Measurements from ENCODE around the gene PARP9. TPM values are rescaled to one million over a fixed set of nuclear protein-coding genes. Genes with fewer than 3 reads are reported as not detected.

PARP9 gene
- total and polyA plus RNA-seq, 10 of the 15 experiments (the other 5 are each of a cell fraction or from before 2014, with no cell fraction given) = 34.0 to 122 (median 46.1) TPM

GRCh38 chr3:122564155-122564912, at the start of gene PARP9, which contains the start of gene DTX3L (continued):
- TF ChIP-seq CREB1 (IDR thresholded peaks at IDR 0.05; ENCODE audit: low read depth) (0 out of 2 replicates have a peak, but pooled peaks have one; percentile 23), SREBF2 (IDR thresholded peaks at IDR 0.05; ENCODE audit: low read length) (no peak), EZH2 (IDR thresholded peaks at IDR 0.05; ENCODE audit: borderline replicate concordance, control insufficient read depth, low read depth, low read length) (no peak), POLR2AphosphoS5 (IDR thresholded peaks at IDR 0.05; ENCODE audit: low read length) (peak; percentile 72), SMARCA5 (IDR thresholded peaks at IDR 0.05) (no peak; the same call in 1 of the 2 replicates), GATAD2B (conservative IDR thresholded peaks at IDR 0.05; ENCODE audit: low read depth) (peak; percentile 99), ZNF384 (IDR thresholded peaks at IDR 0.05; ENCODE audit: borderline replicate concordance, low read depth, low read length) (no peak), USF2 (IDR thresholded peaks at IDR 0.05; ENCODE audit: borderline replicate concordance, low read depth, low read length) (no peak), PRDM15 (CRISPR knock-in tag; IDR thresholded peaks at IDR 0.05) (no peak), RCOR1 (conservative IDR thresholded peaks at IDR 0.05; ENCODE audit: low read depth, low read length) (no peak), WRNIP1 (IDR thresholded peaks at IDR 0.05; ENCODE audit: borderline replicate concordance, low read depth, low read length) (no peak), MTA3 (IDR thresholded peaks at IDR 0.05; ENCODE audit: borderline replicate concordance, low read length) (no peak; the same call in 1 of the 2 replicates), SP1 (IDR thresholded peaks at IDR 0.05; ENCODE audit: low read depth, low read length) (no peak), BMI1 (IDR thresholded peaks at IDR 0.05; ENCODE audit: borderline replicate concordance) (no peak), BCL3 (IDR thresholded peaks at IDR 0.05; ENCODE audit: borderline replicate concordance, insufficient read depth, low read depth, low read length, poor library complexity, severe bottlenecking) (no peak), USF1 (IDR thresholded peaks at IDR 0.05; ENCODE audit: borderline replicate concordance, extremely low read length, insufficient read depth, low read depth, low read length) (no peak), LARP7 (IDR thresholded peaks at IDR 0.05) (peak; percentile 77), KLF5 (IDR thresholded peaks at IDR 0.05; ENCODE audit: partially characterized antibody) (no peak), MTA2 (IDR thresholded peaks at IDR 0.05; ENCODE audit: low read depth) (0 out of 2 replicates have a peak, but pooled peaks have one; percentile 39), STAT3 (IDR thresholded peaks at IDR 0.05; ENCODE audit: low read depth, low read length) (no peak; the same call in 1 of the 2 replicates), IKZF1 (conservative IDR thresholded peaks at IDR 0.05) (peak; percentile 97), ZBTB33 (IDR thresholded peaks at IDR 0.05) (no peak)

All from GM12878 (cell line).